Measurements from ENCODE around the gene SNF8.

DNA sequence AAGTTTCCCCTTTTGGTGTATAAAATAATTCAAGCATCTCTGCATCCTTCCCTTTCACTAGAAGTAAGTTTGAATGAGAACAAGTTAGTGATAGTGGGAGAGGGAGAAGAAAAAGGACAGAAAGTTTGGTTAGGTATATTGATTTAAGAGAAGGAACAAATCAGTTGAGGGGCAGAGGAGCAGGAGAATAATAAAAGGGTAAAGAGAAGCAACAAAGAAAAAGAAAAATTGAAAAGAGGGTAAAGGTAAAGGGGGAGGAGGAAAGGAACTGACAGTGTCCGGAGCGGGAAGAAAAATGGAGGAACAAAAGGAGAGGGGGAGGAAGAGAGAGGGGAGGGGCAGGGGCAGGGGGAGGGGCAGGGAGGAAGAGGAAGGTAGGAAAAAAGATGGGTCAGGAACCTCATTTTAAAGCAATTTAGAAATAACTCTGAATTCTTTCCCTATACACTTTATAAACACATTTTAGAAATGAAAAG lies 46.3 kb upstream of the SNF8 start:
- TF ChIP-seq MXI1 (IDR thresholded peaks at IDR 0.05; ENCODE audit: borderline replicate concordance, low read depth, low read length) (no peak), BHLHE40 (IDR thresholded peaks at IDR 0.05; ENCODE audit: low read depth, low read length) (no peak), POLR2A (IDR thresholded peaks at IDR 0.05; ENCODE audit: low read depth, low read length) (no peak), USF2 (IDR thresholded peaks at IDR 0.05; ENCODE audit: low read depth, low read length) (no peak), FOS (IDR thresholded peaks at IDR 0.05; ENCODE audit: low read depth, low read length) (no peak), RCOR1 (IDR thresholded peaks at IDR 0.05; ENCODE audit: insufficient replicate concordance, low read length) (no peak)
- TF ChIP-seq, protein P1, sequence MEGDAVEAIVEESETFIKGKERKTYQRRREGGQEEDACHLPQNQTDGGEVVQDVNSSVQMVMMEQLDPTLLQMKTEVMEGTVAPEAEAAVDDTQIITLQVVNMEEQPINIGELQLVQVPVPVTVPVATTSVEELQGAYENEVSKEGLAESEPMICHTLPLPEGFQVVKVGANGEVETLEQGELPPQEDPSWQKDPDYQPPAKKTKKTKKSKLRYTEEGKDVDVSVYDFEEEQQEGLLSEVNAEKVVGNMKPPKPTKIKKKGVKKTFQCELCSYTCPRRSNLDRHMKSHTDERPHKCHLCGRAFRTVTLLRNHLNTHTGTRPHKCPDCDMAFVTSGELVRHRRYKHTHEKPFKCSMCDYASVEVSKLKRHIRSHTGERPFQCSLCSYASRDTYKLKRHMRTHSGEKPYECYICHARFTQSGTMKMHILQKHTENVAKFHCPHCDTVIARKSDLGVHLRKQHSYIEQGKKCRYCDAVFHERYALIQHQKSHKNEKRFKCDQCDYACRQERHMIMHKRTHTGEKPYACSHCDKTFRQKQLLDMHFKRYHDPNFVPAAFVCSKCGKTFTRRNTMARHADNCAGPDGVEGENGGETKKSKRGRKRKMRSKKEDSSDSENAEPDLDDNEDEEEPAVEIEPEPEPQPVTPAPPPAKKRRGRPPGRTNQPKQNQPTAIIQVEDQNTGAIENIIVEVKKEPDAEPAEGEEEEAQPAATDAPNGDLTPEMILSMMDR (conservative IDR thresholded peaks at IDR 0.05; ENCODE audit: low read depth, low read length), result no peak
